Colon (tissue), 2 donors: ENCODE measurements around the gene PQBP1.

ENCODE experiments used
- FAIRE-seq: peaks from 2 replicates; lab custom pipeline; 2012; peaks lifted over from hg19 to GRCh38; lab: Jason Lieb, UNC
- donor health status: control.
- donor health status: control.

The PQBP1 gene

GRCh38 chrX:48902135-48902534, 4.4 kb downstream of the PQBP1 start:
- no peak for FAIRE-seq

DNA sequence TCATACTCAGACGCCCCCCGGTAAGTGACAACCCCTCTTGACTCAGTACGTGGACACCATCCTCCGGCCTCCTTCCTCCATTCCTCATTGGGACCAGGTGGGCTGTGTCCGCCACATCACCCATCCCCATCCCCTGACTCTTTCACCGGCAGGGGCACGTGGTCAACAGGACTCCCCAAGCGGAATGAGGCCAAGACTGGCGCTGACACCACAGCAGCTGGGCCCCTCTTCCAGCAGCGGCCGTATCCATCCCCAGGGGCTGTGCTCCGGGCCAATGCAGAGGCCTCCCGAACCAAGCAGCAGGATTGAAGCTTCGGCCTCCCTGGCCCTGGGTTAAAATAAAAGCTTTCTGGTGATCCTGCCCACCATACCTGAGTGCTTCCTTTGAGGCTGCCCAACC, 5.0 kb downstream of the PQBP1 start:
- no peak for FAIRE-seq

DNA sequence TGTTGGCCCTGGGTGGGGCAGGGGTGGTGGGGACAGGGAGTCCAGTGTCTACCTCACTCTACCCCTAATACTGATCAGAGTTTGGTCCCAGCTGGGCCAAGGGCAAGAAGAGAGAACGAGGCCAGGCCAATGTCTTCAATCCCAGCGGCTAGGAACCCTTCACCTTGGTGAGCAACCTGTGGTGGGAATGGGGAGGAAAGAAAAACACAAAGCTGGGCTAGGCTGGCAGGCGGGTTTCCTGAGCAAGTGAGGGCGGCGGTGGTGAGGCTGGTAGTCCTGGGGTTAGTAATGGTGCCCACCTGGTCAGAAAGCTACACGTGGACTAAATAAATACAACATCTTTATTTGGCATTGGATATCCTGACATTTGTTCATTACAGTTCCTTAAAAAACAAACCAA, 5.6 kb downstream of the PQBP1 start:
- no peak for FAIRE-seq

DNA sequence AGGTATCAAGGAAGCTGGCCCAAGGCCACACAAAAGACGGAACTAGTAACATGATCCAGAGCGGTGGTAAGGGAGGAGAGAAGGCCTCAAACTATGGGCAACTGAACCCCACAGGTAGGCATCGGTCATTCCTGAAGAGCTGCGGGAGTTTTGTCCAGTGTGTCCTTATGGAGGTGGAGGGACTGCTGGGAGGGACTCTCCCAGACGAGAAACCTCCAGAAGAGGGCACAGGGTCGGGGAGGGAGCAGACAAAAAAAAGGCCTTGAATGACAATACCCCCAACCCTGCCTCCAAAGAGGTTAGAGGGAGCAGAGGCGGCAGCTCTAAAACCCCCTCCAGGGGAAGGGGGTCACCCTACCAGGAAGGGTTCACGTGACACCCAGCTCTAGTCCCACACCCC, 6.5 kb downstream of the PQBP1 start:
- FAIRE-seq, result no peak

DNA sequence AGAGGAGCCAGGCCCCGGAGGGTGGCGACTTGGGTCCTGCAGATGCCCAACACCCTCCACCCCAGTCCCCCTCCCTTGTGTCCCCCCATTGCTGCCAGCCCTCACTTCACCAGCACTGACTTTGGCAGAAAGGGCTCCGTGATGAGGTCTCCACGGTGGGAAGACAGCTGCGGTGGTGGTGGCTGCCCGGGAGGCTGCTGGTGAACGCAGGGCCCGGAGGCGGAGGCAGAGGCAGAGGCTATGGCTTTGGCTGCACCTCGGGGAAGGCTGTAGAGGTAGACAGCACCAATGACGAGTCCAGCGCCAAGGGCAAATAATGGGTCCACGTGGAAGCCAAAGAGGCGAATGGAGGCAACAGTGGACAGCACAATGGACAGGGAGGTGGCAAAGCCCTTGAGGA, 6.9 kb downstream of the PQBP1 start:
- no peak for FAIRE-seq

DNA sequence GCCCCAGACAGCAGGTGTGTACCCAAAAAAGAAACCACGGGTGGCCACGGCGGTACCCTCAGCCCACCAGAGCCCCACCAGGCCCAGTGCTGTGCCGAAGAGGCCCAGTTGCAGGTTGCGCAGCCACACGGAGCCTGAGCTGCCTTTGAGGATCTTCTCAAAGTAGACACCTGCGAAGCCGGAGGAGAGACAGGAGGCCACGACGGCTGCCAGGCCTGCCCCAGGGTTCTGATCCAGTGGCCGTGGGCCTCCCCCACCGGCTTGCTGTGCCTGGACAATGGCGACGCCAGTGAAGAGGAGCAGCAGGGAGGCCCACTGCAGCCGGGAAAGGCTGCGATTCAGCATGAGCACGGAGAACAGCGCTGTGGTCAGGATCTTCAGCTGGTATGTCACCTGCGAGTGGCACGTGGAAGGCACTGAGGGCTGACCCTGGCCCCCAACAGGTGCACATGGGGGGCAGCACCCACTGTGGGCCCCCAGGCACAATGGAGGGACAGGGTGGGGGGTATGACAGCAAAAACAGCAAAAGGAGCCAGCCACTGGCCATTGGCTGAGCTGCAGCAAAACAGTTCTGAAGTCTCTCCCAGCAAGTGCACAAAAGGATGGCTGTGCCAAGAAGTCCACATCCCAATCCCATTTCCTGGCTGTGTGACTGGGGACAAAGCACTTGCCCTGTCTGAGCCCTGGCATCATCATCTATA, 7.5 kb downstream of the PQBP1 start:
- FAIRE-seq, result no peak

DNA sequence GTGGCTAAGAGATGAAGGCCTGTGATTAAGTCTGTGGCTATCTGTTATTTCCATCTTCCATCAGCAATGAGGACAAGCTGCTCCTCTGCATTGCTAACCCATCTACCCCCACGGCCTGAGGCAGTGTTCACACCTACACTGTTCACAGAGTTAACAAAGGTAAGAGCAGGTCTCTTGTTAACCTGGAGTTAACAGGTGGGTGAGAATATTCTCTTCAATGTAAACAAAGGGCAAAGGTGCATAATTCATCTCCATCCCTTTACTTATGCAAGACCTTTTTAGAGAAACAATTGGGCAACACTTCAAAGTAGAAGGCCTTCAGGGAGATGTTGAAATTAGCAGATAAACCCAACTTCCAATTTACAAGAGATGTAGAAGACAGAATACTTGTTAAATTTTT, 10.9 kb downstream of the PQBP1 start:
- no peak for FAIRE-seq

DNA sequence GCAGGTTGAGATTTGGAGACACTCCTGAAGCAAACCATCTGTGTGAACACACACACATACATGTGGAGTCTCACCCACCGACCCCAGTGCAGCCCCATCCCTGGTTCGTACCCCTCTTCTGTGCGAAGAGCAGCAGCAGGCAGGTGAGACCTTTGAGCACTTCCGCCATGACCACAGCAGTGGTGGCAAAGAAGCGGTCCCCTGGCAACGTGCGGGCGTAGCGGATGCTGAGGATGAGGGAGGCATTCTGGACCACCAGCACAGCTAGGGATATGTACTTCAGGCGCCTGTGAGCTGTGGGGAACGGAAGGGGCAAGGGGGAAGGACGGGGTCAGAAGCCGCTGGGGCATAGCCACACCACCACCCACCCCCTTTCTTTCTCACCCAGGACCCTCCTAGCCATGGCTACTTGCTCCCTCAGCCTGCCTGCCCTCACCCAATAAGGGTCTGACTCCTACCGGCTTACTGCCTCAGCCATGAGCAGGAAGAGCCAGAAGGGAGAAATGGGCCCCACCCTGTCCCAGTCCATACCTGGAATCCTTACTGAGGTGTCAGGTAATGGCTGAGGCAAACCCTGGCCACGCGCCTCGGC, 12.1 kb downstream of the PQBP1 start:
- FAIRE-seq, result no peak

GRCh38 chrX:48910926-48911411, 13.2 kb downstream of the PQBP1 start:
- FAIRE-seq, result no peak

DNA sequence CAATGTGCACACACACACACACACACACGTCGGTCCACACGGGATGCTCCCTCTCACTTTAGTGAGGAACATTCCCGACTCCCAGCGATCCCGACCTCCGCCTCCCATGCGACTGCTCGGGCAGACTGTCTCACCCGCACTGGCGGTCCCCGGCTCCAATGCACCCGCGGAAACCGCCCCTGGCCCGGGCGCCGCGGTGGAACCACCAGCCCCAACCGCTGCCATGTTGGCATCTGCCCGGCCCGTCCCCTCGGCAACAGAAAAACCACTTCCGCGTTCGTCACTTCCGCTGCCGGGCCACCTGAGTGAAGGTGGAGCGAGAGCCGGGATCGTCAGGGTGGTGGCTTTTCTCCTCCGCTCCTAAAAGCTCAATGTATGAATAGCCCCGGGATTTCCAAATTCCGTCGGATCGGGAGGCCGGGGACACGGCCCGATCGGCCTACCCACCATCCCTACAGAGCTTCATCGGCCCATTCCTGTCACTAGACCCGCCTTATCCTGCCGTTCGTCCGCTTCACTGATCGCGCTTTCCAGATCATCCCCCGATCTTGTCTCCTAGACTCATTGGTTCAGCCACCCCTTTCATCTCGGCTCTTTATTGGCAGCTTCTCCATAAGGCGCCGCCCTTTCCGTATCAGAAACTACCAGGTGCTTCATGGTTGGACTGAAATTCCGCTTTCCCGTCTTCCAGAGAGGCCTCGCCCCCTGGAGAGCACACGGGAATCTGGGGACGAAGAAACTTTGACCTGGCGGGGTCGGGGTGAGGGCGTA, 13.9 kb downstream of the PQBP1 start, which contains the start of gene SLC35A2:
SLC35A2 (minus strand) TSS at position 235 of the 771 bp plus-strand sequence; CDS start at position 225, 10 bp downstream.
- FAIRE-seq, result no peak

DNA sequence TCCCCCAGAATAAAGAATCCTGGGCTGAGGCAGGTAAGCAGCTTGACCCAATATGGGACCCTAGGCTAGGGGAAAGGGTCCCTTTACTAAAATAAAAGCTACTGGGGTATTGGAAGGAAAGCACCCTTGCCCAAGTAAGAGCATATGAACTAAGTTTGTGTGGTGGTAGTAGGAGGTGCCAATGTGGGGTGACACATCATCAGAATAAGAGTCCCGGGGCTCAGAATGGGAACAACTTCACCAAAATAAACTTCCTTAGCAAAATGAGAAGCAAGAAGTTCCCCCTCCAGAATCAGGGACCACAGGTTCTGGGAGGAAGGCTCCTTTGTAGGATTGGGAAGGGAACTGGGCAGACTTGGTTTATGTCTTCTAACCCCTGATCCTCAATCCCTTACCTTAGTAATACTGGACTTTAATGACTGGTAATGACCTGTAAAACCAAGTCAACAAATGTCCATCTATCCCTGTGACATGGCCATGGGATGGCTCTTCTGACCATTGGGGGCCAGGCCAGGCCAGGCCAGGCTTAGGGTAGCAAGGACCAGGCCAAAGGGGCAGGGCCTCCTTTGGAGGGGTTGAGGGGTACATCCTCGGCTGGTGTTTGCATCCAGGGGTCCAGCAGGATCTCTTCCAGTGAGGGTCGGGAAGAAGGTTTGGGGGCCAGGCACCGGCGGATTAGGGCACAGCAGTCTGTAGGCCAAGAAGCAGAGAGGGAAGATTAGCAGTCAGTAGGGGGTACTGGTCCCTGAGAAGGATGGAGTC, 16.1 kb downstream of the PQBP1 start:
- no peak for FAIRE-seq

GRCh38 chrX:48914593-48915493, 17.1 kb downstream of the PQBP1 start:
- FAIRE-seq, result no peak

- FAIRE-seq, result peak; percentile 89
Measured at GRCh38 chrX:48917139-48918001, 19.6 kb downstream of the PQBP1 start.

- FAIRE-seq, result no peak
Measured at GRCh38 chrX:48918301-48918642, 20.5 kb downstream of the PQBP1 start.

DNA sequence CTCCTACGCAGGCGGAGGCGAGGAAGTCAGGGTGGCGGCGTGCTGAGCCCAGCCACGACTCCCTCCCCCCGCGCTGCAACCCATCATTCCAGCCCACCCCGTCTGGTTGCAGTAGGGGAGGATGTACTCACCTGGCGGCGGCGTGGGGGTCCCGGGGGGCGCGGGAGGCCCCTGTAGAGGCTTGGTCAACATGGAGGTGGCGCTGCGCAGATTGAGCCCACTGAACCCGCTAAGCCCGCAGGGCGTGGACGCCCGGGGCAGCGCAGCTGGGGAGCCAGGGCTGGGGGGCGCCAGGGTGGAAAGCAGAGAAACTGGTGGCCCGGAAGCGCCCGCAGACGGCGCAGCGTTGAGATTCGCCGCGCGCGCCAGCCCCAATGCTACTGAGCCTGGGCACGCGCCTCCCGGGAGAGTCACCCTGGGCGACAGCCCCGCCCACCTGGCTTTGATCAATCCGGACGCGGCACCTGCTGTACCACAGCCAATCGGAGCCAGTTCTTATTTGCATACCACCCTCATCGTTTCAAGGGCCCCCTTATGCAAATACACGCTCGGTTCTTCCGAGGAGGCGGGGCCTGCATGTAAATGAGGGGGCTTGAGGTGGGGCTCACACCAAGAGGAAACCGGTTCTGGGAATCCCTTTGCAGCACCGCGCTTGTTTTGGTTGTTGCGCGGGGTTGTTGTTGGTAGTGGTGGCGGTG, 21.1 kb downstream of the PQBP1 start, which contains the start of gene PIM2:
PIM2 (minus strand) TSS at position 382 of the 698 bp plus-strand sequence; CDS start at position 192, 190 bp downstream.
- FAIRE-seq, result peak; percentile 61

- no peak for FAIRE-seq
Measured at GRCh38 chrX:48919360-48919841, 21.7 kb downstream of the PQBP1 start.

DNA sequence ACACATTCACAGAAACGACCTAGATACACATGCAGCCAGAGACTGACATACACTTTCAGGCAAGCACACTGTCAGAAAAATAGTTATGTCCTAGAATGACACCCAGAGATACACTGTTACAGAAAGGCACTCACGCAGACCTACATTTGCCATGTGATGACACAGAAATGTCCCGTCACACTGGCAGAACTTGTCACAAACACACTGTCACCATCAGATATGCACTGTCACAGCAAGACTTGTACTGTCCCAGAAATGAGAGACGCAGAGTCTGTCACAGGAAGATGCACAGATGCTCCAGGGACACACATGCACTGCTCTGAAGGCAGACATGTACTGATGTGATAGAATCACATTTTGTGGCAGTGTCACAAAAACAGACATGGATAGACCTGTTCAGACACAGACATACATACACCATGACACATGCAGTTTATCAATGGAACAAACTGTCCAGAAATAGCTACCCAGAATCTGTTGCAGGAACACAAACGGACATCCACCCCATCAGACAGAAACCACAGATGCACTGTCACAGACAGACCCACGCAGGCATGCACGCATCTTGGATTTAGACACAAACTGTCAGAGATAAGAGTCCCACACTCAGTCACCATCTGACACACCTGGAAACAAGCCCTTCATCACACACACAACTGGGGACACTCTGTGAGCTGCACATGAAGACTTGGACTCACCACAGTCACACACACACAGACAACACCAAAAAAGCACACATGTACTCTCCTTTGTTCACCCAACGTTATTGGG, 22.4 kb downstream of the PQBP1 start:
- FAIRE-seq, result no peak

GRCh38 chrX:48920718-48921104, 23.0 kb downstream of the PQBP1 start:
- FAIRE-seq, result no peak

GRCh38 chrX:48923771-48924170, 26.0 kb downstream of the PQBP1 start:
- FAIRE-seq, result no peak
